ENCODE results near the gene CNNM3. TPM values are rescaled to one million over a fixed set of nuclear protein-coding genes. Genes with fewer than 3 reads are reported as not detected.

CNNM3 gene
- total RNA-seq, 6 experiments from 2014 or later, result 11.5 to 37.6 (median 21.6) TPM

DNA sequence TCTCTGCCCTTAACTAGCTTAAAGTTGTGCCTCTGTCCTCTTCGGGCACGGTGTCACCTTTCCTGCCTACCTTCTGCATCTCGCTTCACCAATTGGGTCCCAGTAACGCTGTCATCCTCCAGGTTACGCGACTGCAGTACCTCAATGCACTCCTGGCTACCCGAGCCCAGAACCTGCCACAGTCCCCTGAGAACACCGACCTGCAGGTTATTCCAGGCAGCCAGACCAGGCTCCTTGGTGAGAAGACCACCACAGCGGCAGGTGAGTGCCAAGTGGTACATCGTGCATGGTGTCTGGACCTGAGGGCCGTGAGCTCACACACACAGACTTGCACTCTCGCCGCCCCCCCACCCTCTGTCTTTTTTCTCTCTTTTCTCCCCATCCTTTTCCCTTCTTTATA lies 12.8 kb downstream of the CNNM3 start:
- Histone ChIP-seq H3K4me3 (no peak overlapping the region), H3K36me3 (peaks cover 0 to 64% (median 27%) of the 10 kb centered on the region in 4 donors), H3K9me3 (no peaks in the 10 kb centered on the region), H3K4me1 (peaks cover 0 to 51% (median 20%) of the 10 kb centered on the region in 4 donors), H3K27me3 (no peaks in the 10 kb centered on the region), H3K27ac (no peak overlapping the region)
- 100% methylated on average over 5 of the region's 13 CpGs for WGBS (ENCODE audit: insufficient coverage, low coverage, low lambda C conversion rate, missing lambda C conversion rate)
- TF ChIP-seq, protein P1, sequence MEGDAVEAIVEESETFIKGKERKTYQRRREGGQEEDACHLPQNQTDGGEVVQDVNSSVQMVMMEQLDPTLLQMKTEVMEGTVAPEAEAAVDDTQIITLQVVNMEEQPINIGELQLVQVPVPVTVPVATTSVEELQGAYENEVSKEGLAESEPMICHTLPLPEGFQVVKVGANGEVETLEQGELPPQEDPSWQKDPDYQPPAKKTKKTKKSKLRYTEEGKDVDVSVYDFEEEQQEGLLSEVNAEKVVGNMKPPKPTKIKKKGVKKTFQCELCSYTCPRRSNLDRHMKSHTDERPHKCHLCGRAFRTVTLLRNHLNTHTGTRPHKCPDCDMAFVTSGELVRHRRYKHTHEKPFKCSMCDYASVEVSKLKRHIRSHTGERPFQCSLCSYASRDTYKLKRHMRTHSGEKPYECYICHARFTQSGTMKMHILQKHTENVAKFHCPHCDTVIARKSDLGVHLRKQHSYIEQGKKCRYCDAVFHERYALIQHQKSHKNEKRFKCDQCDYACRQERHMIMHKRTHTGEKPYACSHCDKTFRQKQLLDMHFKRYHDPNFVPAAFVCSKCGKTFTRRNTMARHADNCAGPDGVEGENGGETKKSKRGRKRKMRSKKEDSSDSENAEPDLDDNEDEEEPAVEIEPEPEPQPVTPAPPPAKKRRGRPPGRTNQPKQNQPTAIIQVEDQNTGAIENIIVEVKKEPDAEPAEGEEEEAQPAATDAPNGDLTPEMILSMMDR (IDR thresholded peaks at IDR 0.05), result no peak
- no peak for TF ChIP-seq POLR2A (IDR thresholded peaks at IDR 0.05)
- DNase-seq (no peak), ATAC-seq (no peak)
- intact Hi-C loops (cut with DNase I), result no loop called here

DNA sequence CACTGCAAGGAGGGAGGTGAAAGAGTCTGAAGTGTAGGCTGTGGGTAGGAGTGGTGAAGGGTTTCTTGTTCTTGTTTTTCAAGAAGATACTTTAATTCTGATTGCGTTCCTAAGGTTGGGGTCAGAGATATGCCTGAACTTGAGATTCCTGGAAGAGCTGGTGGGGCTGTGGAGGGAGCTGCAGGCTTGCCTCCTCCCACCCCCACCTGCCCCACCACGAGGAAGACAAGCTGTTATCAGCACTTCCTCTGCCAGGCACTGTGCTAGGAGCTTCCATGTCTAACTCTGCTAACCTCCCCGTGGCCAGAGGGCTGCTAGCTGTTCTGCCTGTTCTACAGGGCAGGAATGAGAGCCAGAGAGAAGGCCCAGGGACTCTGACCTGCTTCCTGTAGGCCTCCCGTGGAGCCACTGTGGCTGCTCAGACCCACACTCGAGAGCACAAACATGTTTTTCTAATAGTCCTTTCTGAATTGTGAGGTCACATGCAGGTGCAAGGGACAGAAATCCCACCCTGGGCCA lies 14.0 kb downstream of the CNNM3 start:
- Histone ChIP-seq H3K9me3 (no peaks in the 10 kb centered on the region), H3K27ac (peak overlapping the region in 1 of 3 donors; percentile 24), H3K27me3 (no peaks in the 10 kb centered on the region), H3K4me3 (no peak overlapping the region), H3K4me1 (peaks cover 0 to 49% (median 19%) of the 10 kb centered on the region in 4 donors), H3K36me3 (peaks cover 0 to 62% (median 30%) of the 10 kb centered on the region in 4 donors)
- DNase-seq (no peak), ATAC-seq (no peak)
- TF ChIP-seq, protein P1 (IDR thresholded peaks at IDR 0.05), result no peak
- TF ChIP-seq POLR2A (IDR thresholded peaks at IDR 0.05), result no peak
- WGBS (ENCODE audit: insufficient coverage, low coverage, low lambda C conversion rate, missing lambda C conversion rate), result 33% methylated on average over 3 of the region's 5 CpGs
- intact Hi-C loops (cut with DNase I), result no loop called here

DNA sequence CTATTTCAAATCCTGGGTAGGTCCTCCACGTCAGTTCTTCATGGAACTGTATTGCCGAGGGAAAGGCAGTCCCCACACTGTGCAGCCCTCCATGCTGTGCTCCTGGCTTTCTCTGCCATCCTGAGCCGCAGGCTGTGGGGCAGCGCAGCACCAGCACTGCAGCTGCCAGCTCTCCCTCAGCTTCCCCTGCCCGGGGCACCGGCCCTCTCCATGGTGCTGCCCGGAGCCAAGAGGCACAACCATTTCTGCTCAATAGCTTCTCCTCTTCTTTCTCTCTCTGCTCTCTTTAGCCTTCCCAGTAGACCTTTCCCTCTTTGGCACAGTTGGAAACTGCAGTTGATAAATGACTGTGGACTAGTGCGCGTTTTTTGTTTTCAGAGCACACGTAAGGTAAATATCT lies 15.6 kb downstream of the CNNM3 start:
- H3K36me3 ChIP-seq, result peaks cover 0 to 47% (median 23%) of the 10 kb centered on the region in 4 donors

DNA sequence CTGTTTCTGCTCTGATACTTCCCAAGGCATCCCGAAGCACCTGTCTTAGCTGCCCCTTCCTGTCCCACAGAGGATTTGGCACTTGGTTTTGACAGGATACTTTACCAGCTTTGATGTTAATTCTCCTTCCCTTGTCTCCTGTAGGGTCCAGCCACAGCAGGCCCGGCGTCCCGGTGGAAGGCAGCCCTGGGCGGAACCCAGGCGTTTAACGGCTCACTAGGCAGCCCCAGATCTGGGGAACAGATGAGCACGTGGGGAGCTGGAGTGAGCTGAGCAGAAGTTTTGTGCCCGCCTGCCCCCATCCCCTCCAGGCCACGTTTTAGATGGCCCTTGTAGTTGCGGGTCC lies 16.3 kb downstream of the CNNM3 start:
- no peak for ATAC-seq
- Histone ChIP-seq H3K27ac (peak overlapping the region in 2 of 3 donors; percentile 28 to 71), H3K27me3 (no peaks in the 10 kb centered on the region), H3K4me3 (no peak overlapping the region), H3K36me3 (peaks cover 0 to 44% (median 22%) of the 10 kb centered on the region in 4 donors), H3K9me3 (no peaks in the 10 kb centered on the region), H3K4me1 (peaks cover 0 to 49% (median 19%) of the 10 kb centered on the region in 4 donors)
- TF ChIP-seq, protein P1 (IDR thresholded peaks at IDR 0.05), result no peak
- no peak for TF ChIP-seq POLR2A (IDR thresholded peaks at IDR 0.05)
- intact Hi-C loops (cut with DNase I), result no loop called here
- 58% methylated on average over 4 of the region's 11 CpGs for WGBS (ENCODE audit: insufficient coverage, low coverage, low lambda C conversion rate, missing lambda C conversion rate)
- DNase-seq, result no peak

More for the DNA sequence above, 15.6 kb downstream of the CNNM3 start:
- TF ChIP-seq, protein P1 (IDR thresholded peaks at IDR 0.05), result no peak
- H3K27ac ChIP-seq, result peak overlapping the region in 1 of 3 donors; percentile 71
- no peaks in the 10 kb centered on the region for H3K27me3 ChIP-seq
- WGBS (ENCODE audit: insufficient coverage, low coverage, low lambda C conversion rate, missing lambda C conversion rate), result 14% methylated on average over 8 of the region's 10 CpGs
- H3K4me3 ChIP-seq, result no peak overlapping the region
- peaks cover 0 to 49% (median 19%) of the 10 kb centered on the region in 4 donors for H3K4me1 ChIP-seq
- H3K9me3 ChIP-seq, result no peaks in the 10 kb centered on the region
- DNase-seq, result peak; percentile 62 to 77 (median 69)
- ATAC-seq, result peak; percentile 57 to 66 (median 62)
- intact Hi-C loops (cut with DNase I), result no loop called here
